Panc1 (cell line): ENCODE data around the gene MRPL38. TPM values are rescaled to one million over a fixed set of nuclear protein-coding genes. Genes with fewer than 3 reads are reported as not detected.

ENCODE experiments used
- ATAC-seq: fragments of 200-7000 bp; cut with Tn5 transposase; 2 replicates; pipeline ENCODE4 v1.9.1; 2020; ENCODE audit warnings: mild to moderate bottlenecking, moderate library complexity
- BruUV-seq: library from RNA; stranded (reverse); fragments of 400-500 nt; replicated peaks from 2 replicates; lab custom pipeline; 2021; lab: Mats Ljungman, UMichigan
- CTCF ChIA-PET: fragments of 300-600 bp; sonication (Branson Sonifier 250); formaldehyde crosslinking; loops from one replicate; lab custom pipeline; 2022; ENCODE audit warnings: antibody characterized with exemption; lab: Charles Lee
- POLR2A ChIA-PET: fragments of 300-600 bp; sonication (Branson Sonifier 250); formaldehyde crosslinking; loops from one replicate; lab custom pipeline; 2022; ENCODE audit warnings: antibody characterized with exemption; lab: Charles Lee
- DNase-seq: peaks from one replicate; pipeline ENCODE4 v3.0.0-alpha.2; 2010; ENCODE audit warnings: low read depth, low spot score
- H3K27ac ChIP-seq: 2 replicates; pipeline ENCODE4 v1.5.1; 2011; ENCODE audit warnings: mild to moderate bottlenecking, low read length, inconsistent platforms
- H3K27me3 ChIP-seq: fragments of 200-500 bp; sonication (Bioruptor generic); 2 replicates; pipeline ENCODE4 v1.6.0; 2014; ENCODE audit warnings: low read length, inconsistent platforms; ENCODE audit not compliant: control insufficient read depth, insufficient read depth
- H3K36me3 ChIP-seq: fragments of 200-500 bp; sonication (Bioruptor generic); 2 replicates; pipeline ENCODE4 v1.5.1; 2014; ENCODE audit warnings: inconsistent platforms, mild to moderate bottlenecking, low read length, moderate library complexity; ENCODE audit not compliant: control insufficient read depth, insufficient read depth
- H3K4me1 ChIP-seq: 2 replicates; pipeline ENCODE4 v1.5.1; 2011; ENCODE audit warnings: inconsistent platforms, mild to moderate bottlenecking, low read length, moderate library complexity; ENCODE audit not compliant: control insufficient read depth, insufficient read depth
- H3K4me3 ChIP-seq, 2 experiments: 2 replicates each; pipeline ENCODE4 v1.5.1; 2011 to 2012; ENCODE audit warnings: low read depth in 2 of 2, low read length in 2 of 2, mild to moderate bottlenecking in 2 of 2, inconsistent platforms in 1 of 2, moderate library complexity in 1 of 2
- H3K9me3 ChIP-seq: fragments of 200-500 bp; sonication (Bioruptor generic); 2 replicates; pipeline ENCODE4 v1.5.1; 2014; ENCODE audit warnings: low read depth, mild to moderate bottlenecking, inconsistent platforms, low read length, moderate library complexity; ENCODE audit not compliant: control insufficient read depth, insufficient read depth
- CTCF ChIP-seq: fragments of 450-650 bp; IDR thresholded peaks from 2 replicates; pipeline ENCODE4 v1.5.1; 2017; ENCODE audit warnings: mild to moderate bottlenecking
- POLR2AphosphoS5 ChIP-seq: IDR thresholded peaks from 2 replicates; pipeline ENCODE4 v1.6.1; 2012; ENCODE audit warnings: mild to moderate bottlenecking, low read depth, low read length, moderate library complexity
- REST ChIP-seq, 2 experiments: IDR thresholded peaks; 2 replicates each; pipeline ENCODE4 v1.6.1; 2011 to 2012; ENCODE audit warnings: low read depth in 2 of 2, control low read depth in 1 of 2, low read length in 1 of 2, mild to moderate bottlenecking in 1 of 2, moderate library complexity in 1 of 2; ENCODE audit not compliant: insufficient read depth in 1 of 2
- SIN3A ChIP-seq: IDR thresholded peaks from 2 replicates; pipeline ENCODE4 v1.6.1; 2012; ENCODE audit warnings: low read depth, mild to moderate bottlenecking, low read length, moderate library complexity, borderline replicate concordance; ENCODE audit not compliant: insufficient read depth
- TCF7L2 ChIP-seq: IDR thresholded peaks from 2 replicates; pipeline ENCODE4 v1.6.1; 2011; ENCODE audit warnings: mild to moderate bottlenecking, low read depth, low read length, inconsistent platforms
- in situ Hi-C: cut with HindIII; loops from 2 replicates; pipeline ENCODE4 v1.10.0; 2016; ENCODE audit warnings: low sequenced_read_pairs, low pct_unique_long_range_greater_than_20kb
- intact Hi-C: fragments of 100-400 bp; cut with micrococcal nuclease; formaldehyde crosslinking; loops from one replicate; pipeline ENCODE4 v1.10.0; 2022; ENCODE audit not compliant: unreplicated experiment
- total RNA-seq: library from RNA; stranded (reverse); gene quantifications from one replicate; pipeline ENCODE4 v1.2.1, GENCODE V29; 2021; ENCODE audit not compliant: unreplicated experiment

MRPL38 gene
- total RNA-seq, 1 experiment from 2014 or later = 165 TPM

DNA sequence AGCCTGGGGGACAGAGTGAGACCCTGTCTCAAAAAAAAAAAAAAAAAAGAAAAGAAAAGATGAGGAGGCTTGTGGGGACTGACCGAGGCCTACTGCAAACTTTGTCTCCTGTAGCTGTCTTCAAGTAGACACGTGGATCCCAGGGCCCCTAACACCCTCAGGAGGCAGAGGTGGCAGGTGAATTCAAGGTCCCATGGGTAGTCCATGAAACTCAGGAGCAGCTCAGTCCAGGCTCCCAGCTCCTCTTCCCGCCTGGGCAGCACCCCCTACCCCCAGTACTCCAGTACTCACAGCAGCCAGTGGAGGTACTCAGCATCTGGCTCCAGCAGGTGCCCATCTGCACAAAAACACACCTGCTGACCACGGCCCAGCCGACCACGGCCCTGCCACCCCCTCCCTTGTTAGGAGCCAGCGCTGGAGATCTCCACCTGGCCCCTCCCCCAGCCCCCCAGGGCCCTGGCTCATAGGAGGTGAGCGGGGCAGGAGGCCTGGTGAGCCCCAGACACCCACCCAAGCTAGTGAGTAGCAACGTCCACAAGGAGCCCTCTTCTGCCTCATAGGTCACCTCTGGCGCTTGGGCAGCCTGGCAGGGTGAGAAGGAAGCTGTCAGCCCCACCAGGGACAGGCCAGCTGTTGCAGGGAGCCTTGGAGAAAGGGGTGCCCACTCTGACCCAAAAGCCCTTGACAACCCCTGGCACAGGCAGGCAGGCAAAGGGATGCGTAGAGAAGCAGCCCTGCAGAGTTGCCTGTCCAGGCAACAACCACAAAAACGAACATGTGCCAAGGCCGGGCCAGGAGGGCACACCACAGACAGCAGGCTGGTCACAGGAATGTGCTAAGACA, 3.8 kb downstream of the MRPL38 start:
- intact Hi-C loops = no loop called here
- CTCF ChIA-PET = interaction anchor here (0.7 kb wide), 1 partner anchor 109 kb away, joined by 6 read pairs; no protein-coding TSS in a partner anchor

More for the DNA sequence above, 3.8 kb downstream of the MRPL38 start:
- Histone ChIP-seq H3K27me3 (no peaks in the 10 kb centered on the region), H3K4me3 (no peak overlapping the region), H3K27ac (no peak overlapping the region; the same call in 1 of the 2 replicates), H3K9me3 (no peaks in the 10 kb centered on the region), H3K36me3 (peaks cover 12% of the 10 kb centered on the region), H3K4me1 (peaks cover 19% of the 10 kb centered on the region)
- TF ChIP-seq SIN3A (no peak), CTCF (no peak), TCF7L2 (no peak), POLR2AphosphoS5 (no peak), REST (IDR thresholded peaks at IDR 0.05; ENCODE audit: insufficient read depth in 1 of 2, low read depth in 2 of 2, low read length in 1 of 2) (no peak)
- TSS peak; percentile 50 for BruUV-seq
- in situ Hi-C loops = no loop called here
- POLR2A ChIA-PET = no interaction called here
- ATAC-seq (no peak), DNase-seq (no peak)
